ENCODE results near the gene ENGASE.

ENGASE gene

GRCh38 chr17:79045001-79045729 is 29.5 kb upstream of the ENGASE start:
- no peaks in the 10 kb centered on the region for H3K4me1 ChIP-seq (ENCODE audit: control insufficient read depth in 1 of 2, insufficient read depth in 1 of 2, low read depth in 1 of 2, low read length in 1 of 2)
- H3K9me3 ChIP-seq = no peaks in the 10 kb centered on the region
- no peak overlapping the region for H3K27ac ChIP-seq
- no peak overlapping the region for H3K4me3 ChIP-seq (ENCODE audit: low read depth in 1 of 2, low read length in 1 of 2)
- H3K27me3 ChIP-seq = peaks cover 30% of the 10 kb centered on the region
- no peak for TF ChIP-seq CTCF (IDR thresholded peaks at IDR 0.05)
- H3K36me3 ChIP-seq = no peaks in the 10 kb centered on the region

GRCh38 chr17:79045842-79046196 is 28.8 kb upstream of the ENGASE start:
- H3K36me3 ChIP-seq = no peaks in the 10 kb centered on the region
- H3K27ac ChIP-seq = no peak overlapping the region
- no peak overlapping the region for H3K4me3 ChIP-seq (ENCODE audit: low read depth in 1 of 2, low read length in 1 of 2)
- H3K27me3 ChIP-seq = peaks cover 30% of the 10 kb centered on the region
- no peaks in the 10 kb centered on the region for H3K4me1 ChIP-seq (ENCODE audit: control insufficient read depth in 1 of 2, insufficient read depth in 1 of 2, low read depth in 1 of 2, low read length in 1 of 2)
- no peaks in the 10 kb centered on the region for H3K9me3 ChIP-seq
- TF ChIP-seq CTCF (IDR thresholded peaks at IDR 0.05) = peak; percentile 79

GRCh38 chr17:79046197-79046915 is 28.3 kb upstream of the ENGASE start:
- Histone ChIP-seq H3K4me3 (ENCODE audit: low read depth in 1 of 2, low read length in 1 of 2) (no peak overlapping the region), H3K27me3 (peaks cover 30% of the 10 kb centered on the region), H3K4me1 (ENCODE audit: control insufficient read depth in 1 of 2, insufficient read depth in 1 of 2, low read depth in 1 of 2, low read length in 1 of 2) (no peaks in the 10 kb centered on the region), H3K36me3 (no peaks in the 10 kb centered on the region), H3K9me3 (no peaks in the 10 kb centered on the region), H3K27ac (no peak overlapping the region)
- no peak for TF ChIP-seq CTCF (IDR thresholded peaks at IDR 0.05)

GRCh38 chr17:79046916-79047280 is 27.7 kb upstream of the ENGASE start:
- H3K4me1 ChIP-seq (ENCODE audit: control insufficient read depth in 1 of 2, insufficient read depth in 1 of 2, low read depth in 1 of 2, low read length in 1 of 2) = no peaks in the 10 kb centered on the region
- no peak overlapping the region for H3K4me3 ChIP-seq (ENCODE audit: low read depth in 1 of 2, low read length in 1 of 2)
- no peak overlapping the region for H3K27ac ChIP-seq
- TF ChIP-seq CTCF (IDR thresholded peaks at IDR 0.05) = no peak
- H3K9me3 ChIP-seq = no peaks in the 10 kb centered on the region
- no peaks in the 10 kb centered on the region for H3K36me3 ChIP-seq
- peaks cover 30% of the 10 kb centered on the region for H3K27me3 ChIP-seq

- no peaks in the 10 kb centered on the region for H3K9me3 ChIP-seq
- no peak overlapping the region for H3K4me3 ChIP-seq (ENCODE audit: low read depth in 1 of 2, low read length in 1 of 2)
- TF ChIP-seq CTCF (IDR thresholded peaks at IDR 0.05) = no peak
- H3K27me3 ChIP-seq = peaks cover 30% of the 10 kb centered on the region
- no peak overlapping the region for H3K27ac ChIP-seq
- no peaks in the 10 kb centered on the region for H3K36me3 ChIP-seq
- H3K4me1 ChIP-seq (ENCODE audit: control insufficient read depth in 1 of 2, insufficient read depth in 1 of 2, low read depth in 1 of 2, low read length in 1 of 2) = no peaks in the 10 kb centered on the region
Observed at GRCh38 chr17:79047291-79047920, 27.2 kb upstream of the ENGASE start.

All from neutrophil (primary cell).